HFFc6 (cell line): ENCODE measurements around the gene LHPP. TPM values are rescaled to one million over a fixed set of nuclear protein-coding genes. Genes with fewer than 3 reads are reported as not detected.

Experiments used
- DNase-seq: peaks from one replicate; pipeline ENCODE4 v3.0.0-alpha.2; 2018
- H3K27ac Mint-ChIP-seq: 2 replicates; pipeline ENCODE4 v1.8.0; 2020; ENCODE audit warnings: mild to moderate bottlenecking, mixed read lengths
- H3K27me3 Mint-ChIP-seq: 2 replicates; pipeline ENCODE4 v1.8.0; 2021; ENCODE audit warnings: mild to moderate bottlenecking, moderate library complexity, mixed read lengths; ENCODE audit not compliant: insufficient read depth
- H3K36me3 Mint-ChIP-seq: 2 replicates; pipeline ENCODE4 v1.8.0; 2021; ENCODE audit warnings: low read depth, mixed read lengths
- H3K4me1 Mint-ChIP-seq: 2 replicates; pipeline ENCODE4 v1.8.0; 2020; ENCODE audit warnings: low read depth, mixed read lengths
- H3K4me3 Mint-ChIP-seq: 2 replicates; pipeline ENCODE4 v1.8.0; 2020; ENCODE audit warnings: mild to moderate bottlenecking, moderate library complexity, mixed read lengths
- H3K9me3 Mint-ChIP-seq: 2 replicates; pipeline ENCODE4 v1.8.0; 2020; ENCODE audit warnings: mild to moderate bottlenecking, mixed read lengths
- total RNA-seq, 6 experiments: library from RNA; stranded (reverse); fragmentation: NEBNext Ultra II Directional; extraction: Animal tissue kit (Norgen Biotek cat#: 25700); gene quantifications; 2 replicates in 1 of 6; 3 replicates in 5 of 6; pipeline ENCODE4 v1.2.3, GENCODE V29; 2021
- TF ChIP-seq, protein P1 (sequence below): fragments of 200-600 bp; sonication (generic); IDR thresholded peaks from 2 replicates; pipeline ENCODE4 v1.5.0; 2021; ENCODE audit warnings: antibody characterized with exemption, mild to moderate bottlenecking

LHPP gene
- total RNA-seq, 6 experiments from 2014 or later: 12.5 to 17.3 (median 14.0) TPM

DNA sequence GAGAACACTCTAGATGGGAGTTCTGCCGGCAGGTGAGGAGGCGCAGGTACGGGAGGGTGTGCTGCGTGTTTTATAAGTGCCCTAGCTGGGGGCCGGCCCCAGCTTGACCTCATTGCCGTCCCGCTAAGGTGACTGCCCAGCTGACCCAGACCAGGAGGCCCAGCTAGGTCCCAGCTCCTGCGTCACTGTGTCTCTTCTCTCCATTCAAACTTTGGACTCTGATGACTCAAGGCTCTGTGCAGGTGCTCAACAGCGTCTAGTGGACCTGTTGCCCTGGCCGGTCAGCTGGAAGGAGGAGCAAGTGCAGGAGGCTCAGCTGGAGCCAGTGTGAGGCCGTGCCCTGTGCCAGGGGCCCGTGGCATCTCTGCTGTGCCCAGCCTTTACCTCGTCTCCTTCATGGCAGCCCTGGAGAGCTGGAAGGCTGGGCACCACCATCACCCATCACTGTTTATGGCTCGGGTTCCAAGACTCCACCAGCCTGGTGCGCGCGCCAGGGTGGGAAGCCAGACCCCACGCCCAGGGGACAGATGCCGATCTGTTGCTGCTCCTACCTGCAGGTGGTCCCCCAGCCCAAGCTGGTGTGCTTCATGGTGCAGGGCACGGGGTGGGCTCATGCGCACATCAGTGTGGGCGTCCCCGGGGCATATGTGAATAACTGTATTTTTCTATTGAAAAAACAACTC is 14.6 kb downstream of the LHPP start:
- DNase-seq: no peak
- no peaks in the 10 kb centered on the region for H3K36me3 Mint-ChIP-seq
- H3K4me3 Mint-ChIP-seq: no peak overlapping the region
- H3K9me3 Mint-ChIP-seq: no peaks in the 10 kb centered on the region
- no peak overlapping the region for H3K27ac Mint-ChIP-seq
- TF ChIP-seq, protein P1, sequence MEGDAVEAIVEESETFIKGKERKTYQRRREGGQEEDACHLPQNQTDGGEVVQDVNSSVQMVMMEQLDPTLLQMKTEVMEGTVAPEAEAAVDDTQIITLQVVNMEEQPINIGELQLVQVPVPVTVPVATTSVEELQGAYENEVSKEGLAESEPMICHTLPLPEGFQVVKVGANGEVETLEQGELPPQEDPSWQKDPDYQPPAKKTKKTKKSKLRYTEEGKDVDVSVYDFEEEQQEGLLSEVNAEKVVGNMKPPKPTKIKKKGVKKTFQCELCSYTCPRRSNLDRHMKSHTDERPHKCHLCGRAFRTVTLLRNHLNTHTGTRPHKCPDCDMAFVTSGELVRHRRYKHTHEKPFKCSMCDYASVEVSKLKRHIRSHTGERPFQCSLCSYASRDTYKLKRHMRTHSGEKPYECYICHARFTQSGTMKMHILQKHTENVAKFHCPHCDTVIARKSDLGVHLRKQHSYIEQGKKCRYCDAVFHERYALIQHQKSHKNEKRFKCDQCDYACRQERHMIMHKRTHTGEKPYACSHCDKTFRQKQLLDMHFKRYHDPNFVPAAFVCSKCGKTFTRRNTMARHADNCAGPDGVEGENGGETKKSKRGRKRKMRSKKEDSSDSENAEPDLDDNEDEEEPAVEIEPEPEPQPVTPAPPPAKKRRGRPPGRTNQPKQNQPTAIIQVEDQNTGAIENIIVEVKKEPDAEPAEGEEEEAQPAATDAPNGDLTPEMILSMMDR: no peak
- H3K4me1 Mint-ChIP-seq: no peaks in the 10 kb centered on the region
- peaks cover 2% of the 10 kb centered on the region; the same call in 1 of the 2 replicates for H3K27me3 Mint-ChIP-seq

GRCh38 chr10:124477614-124478363 is 16.2 kb downstream of the LHPP start:
- TF ChIP-seq, protein P1: no peak
- no peaks in the 10 kb centered on the region for H3K27me3 Mint-ChIP-seq
- no peaks in the 10 kb centered on the region for H3K9me3 Mint-ChIP-seq
- H3K4me1 Mint-ChIP-seq: no peaks in the 10 kb centered on the region
- H3K27ac Mint-ChIP-seq: no peak overlapping the region
- no peak overlapping the region for H3K4me3 Mint-ChIP-seq
- no peak for DNase-seq
- H3K36me3 Mint-ChIP-seq: no peaks in the 10 kb centered on the region

- Mint-ChIP-seq H3K27ac (no peak overlapping the region), H3K4me3 (no peak overlapping the region), H3K36me3 (no peaks in the 10 kb centered on the region), H3K4me1 (no peaks in the 10 kb centered on the region), H3K27me3 (no peaks in the 10 kb centered on the region), H3K9me3 (no peaks in the 10 kb centered on the region)
- DNase-seq: no peak
- TF ChIP-seq, protein P1: no peak
Observed at GRCh38 chr10:124478515-124478914, 16.9 kb downstream of the LHPP start.

DNA sequence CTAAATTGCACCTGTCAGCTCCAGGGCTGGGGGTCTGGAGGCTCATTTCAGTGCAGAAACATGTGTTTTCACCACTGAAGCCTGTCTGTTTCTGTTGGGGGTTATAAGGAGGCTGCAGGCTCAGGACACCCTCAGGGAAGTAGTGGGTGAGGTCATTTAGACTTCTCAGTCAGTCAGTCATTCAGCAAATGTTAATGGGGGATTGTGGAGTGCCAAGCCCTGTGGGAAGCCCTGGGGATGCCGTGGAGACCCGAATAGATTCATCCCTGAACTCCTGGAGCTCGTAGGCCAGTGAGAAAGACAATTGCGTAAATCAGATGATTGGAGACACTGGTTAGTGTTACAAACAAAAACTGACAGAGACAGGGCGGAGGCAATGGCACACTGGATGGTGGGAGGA is 19.2 kb downstream of the LHPP start:
- Mint-ChIP-seq H3K27ac (no peak overlapping the region), H3K27me3 (no peaks in the 10 kb centered on the region), H3K9me3 (no peaks in the 10 kb centered on the region), H3K36me3 (peaks cover 2% of the 10 kb centered on the region; the same call in 1 of the 2 replicates), H3K4me1 (no peaks in the 10 kb centered on the region), H3K4me3 (no peak overlapping the region)
- TF ChIP-seq, protein P1: no peak
- no peak for DNase-seq

DNA sequence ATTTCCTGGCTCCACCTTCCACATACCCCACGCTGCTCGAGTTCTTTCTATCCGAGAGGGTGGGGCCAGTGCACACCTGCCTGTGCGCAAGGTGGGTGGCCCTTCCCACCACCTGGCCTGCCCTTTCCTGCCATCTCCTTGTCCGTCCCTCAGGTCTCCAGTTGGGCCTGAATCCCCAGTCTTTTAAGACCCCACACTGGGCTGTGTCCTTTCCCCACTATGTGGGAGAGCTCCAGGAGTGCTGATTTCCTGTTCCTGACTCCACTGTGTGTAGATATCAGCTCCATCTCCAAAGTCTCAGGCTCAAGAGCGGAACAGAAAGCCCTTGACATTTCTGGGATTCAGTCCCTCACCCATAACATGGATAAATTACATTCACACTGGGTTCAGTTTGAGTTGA is 20.1 kb downstream of the LHPP start:
- no peaks in the 10 kb centered on the region for H3K9me3 Mint-ChIP-seq
- TF ChIP-seq, protein P1: no peak
- no peak overlapping the region for H3K27ac Mint-ChIP-seq

More for the DNA sequence above, 20.1 kb downstream of the LHPP start:
- Mint-ChIP-seq H3K4me1 (no peaks in the 10 kb centered on the region), H3K36me3 (peaks cover 4% of the 10 kb centered on the region; the same call in 1 of the 2 replicates), H3K27me3 (no peaks in the 10 kb centered on the region), H3K4me3 (no peak overlapping the region)
- no peak for DNase-seq
